ENCODE measurements around the gene CNN2. TPM values are rescaled to one million over a fixed set of nuclear protein-coding genes. Genes with fewer than 3 reads are reported as not detected.

Gene CNN2
- total RNA-seq, 1 experiment from 2014 or later: 524 TPM

DNA sequence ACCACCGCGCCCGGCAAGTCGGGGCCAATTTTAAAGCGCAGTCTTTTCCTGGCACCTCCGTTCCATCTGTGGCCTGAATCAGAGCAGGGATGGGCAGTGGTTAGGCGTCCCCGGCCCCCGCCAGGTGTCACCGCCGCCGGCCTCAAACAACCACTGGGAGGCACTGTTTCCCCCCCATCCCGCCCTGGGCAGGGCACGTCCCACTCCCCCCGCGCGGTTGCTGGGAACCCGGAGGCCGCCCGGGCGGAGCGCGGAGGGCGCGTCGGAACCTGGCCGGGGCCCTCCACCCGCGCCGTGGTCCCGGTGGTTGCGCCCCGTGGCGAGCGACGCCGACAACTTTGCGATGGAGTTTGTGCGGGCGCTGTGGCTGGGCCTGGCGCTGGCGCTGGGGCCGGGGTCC, 26.3 kb upstream of the CNN2 start, which contains the start of gene GRIN3B:
GRIN3B (plus strand) TSS at position 325 of the 400 bp plus-strand sequence; CDS start at position 344, 19 bp downstream.
- Histone ChIP-seq H4K5ac (ENCODE audit: insufficient read length, low read depth, low read length) (no peak within 1 kb of the TSS), H3K56ac (ENCODE audit: insufficient read length, low read depth, low read length) (no peak within 1 kb of the TSS), H2BK15ac (ENCODE audit: low read depth, low read length) (no peak within 1 kb of the TSS), H2BK5ac (ENCODE audit: insufficient read length, low read length) (no peak within 1 kb of the TSS), H3K27me3 (ENCODE audit: insufficient read depth, low read length) (peaks cover 10% of the 10 kb centered on the region), H4K20me1 (ENCODE audit: control insufficient read depth, insufficient read depth, insufficient read length) (peaks cover 4% of the 10 kb centered on the region), H3K79me2 (ENCODE audit: insufficient read depth, low read length) (0 out of 2 replicates have a peak, but pooled peaks cover 2% of the 10 kb centered on the region), H3K23me2 (ENCODE audit: insufficient read length, low read depth, low read length, poor library complexity, severe bottlenecking) (peaks cover 10% of the 10 kb centered on the region), H3K23ac (ENCODE audit: insufficient read length, low read depth, low read length) (no peak within 1 kb of the TSS), H3K27ac (ENCODE audit: insufficient read length, low read depth, low read length) (no peak within 1 kb of the TSS), H2AK5ac (ENCODE audit: insufficient read length, low read length) (no peak within 1 kb of the TSS), H2BK120ac (ENCODE audit: low read depth, low read length, poor library complexity, severe bottlenecking) (no peak within 1 kb of the TSS), H3K18ac (ENCODE audit: insufficient read length, low read depth, low read length) (no peak within 1 kb of the TSS), H2BK20ac (ENCODE audit: low read depth, low read length, poor library complexity, severe bottlenecking) (no peak within 1 kb of the TSS), H4K8ac (replicated peaks; ENCODE audit: insufficient read length, low read depth, low read length) (no peak within 1 kb of the TSS), H4K91ac (ENCODE audit: insufficient read length, low read depth, low read length) (no peak within 1 kb of the TSS), H3K9me3 (ENCODE audit: control insufficient read depth, low read depth, low read length) (no peaks in the 10 kb centered on the region), H3T11ph (ENCODE audit: low read length) (no peak within 1 kb of the TSS), H3K4me2 (ENCODE audit: insufficient read depth, insufficient read length, low read length) (peak within 1 kb of the TSS; percentile 42), H3K4ac (ENCODE audit: low read depth, low read length) (no peak within 1 kb of the TSS), H3K9ac (ENCODE audit: extremely low read depth, insufficient read length, low read length) (no peak within 1 kb of the TSS), H3K4me1 (ENCODE audit: insufficient read depth, low read length) (no peaks in the 10 kb centered on the region), H2AFZ (ENCODE audit: low read length) (no peak within 1 kb of the TSS), H3K79me1 (ENCODE audit: insufficient read depth, low read depth, low read length, poor library complexity, severe bottlenecking) (no peaks in the 10 kb centered on the region), H3K14ac (ENCODE audit: insufficient read depth, low read length) (no peak within 1 kb of the TSS), H2BK12ac (ENCODE audit: insufficient read length, low read depth, low read length) (no peak within 1 kb of the TSS)
- DNase-seq: peak; percentile 86
- no CpG with 5 or more reads among the region's 43 CpGs for WGBS (ENCODE audit: extremely low coverage, insufficient read length, low lambda C conversion rate)
- TF ChIP-seq, protein P1, sequence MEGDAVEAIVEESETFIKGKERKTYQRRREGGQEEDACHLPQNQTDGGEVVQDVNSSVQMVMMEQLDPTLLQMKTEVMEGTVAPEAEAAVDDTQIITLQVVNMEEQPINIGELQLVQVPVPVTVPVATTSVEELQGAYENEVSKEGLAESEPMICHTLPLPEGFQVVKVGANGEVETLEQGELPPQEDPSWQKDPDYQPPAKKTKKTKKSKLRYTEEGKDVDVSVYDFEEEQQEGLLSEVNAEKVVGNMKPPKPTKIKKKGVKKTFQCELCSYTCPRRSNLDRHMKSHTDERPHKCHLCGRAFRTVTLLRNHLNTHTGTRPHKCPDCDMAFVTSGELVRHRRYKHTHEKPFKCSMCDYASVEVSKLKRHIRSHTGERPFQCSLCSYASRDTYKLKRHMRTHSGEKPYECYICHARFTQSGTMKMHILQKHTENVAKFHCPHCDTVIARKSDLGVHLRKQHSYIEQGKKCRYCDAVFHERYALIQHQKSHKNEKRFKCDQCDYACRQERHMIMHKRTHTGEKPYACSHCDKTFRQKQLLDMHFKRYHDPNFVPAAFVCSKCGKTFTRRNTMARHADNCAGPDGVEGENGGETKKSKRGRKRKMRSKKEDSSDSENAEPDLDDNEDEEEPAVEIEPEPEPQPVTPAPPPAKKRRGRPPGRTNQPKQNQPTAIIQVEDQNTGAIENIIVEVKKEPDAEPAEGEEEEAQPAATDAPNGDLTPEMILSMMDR (conservative IDR thresholded peaks at IDR 0.05): peak; percentile 88
- peak within 1 kb of the TSS; percentile 45 to 78 for H3K4me3 Mint-ChIP-seq
- no peaks in the 10 kb centered on the region; a peak in 1 of 5 replicates for H3K9me3 Mint-ChIP-seq
- H3K27ac Mint-ChIP-seq: no peak within 1 kb of the TSS
- peaks cover 0 to 1% (median 0%) of the 10 kb centered on the region in 3 experiments; a peak in 3 of 7 replicates for H3K36me3 Mint-ChIP-seq (ENCODE audit: insufficient read depth in 1 of 3, low read depth in 3 of 3)
- H3K4me1 Mint-ChIP-seq: peaks cover 5 to 10% of the 10 kb centered on the region in 2 experiments
- peaks cover 50% of the 10 kb centered on the region for H3K27me3 Mint-ChIP-seq (ENCODE audit: low read depth)

Measured in H9 (cell line).